ENCODE results near the gene BANK1.

GRCh38 chr4:101761405-101761804 is 29.1 kb upstream of the BANK1 start:
- TF ChIP-seq POLR2A (IDR thresholded peaks at IDR 0.05) = no peak
- no peak for TF ChIP-seq CTCF (IDR thresholded peaks at IDR 0.05)
- TF ChIP-seq EP300 (IDR thresholded peaks at IDR 0.05; ENCODE audit: low read depth) = no peak

All from transverse colon (tissue), 3 donors.